Duodenal mucosa (tissue), 2 donors: ENCODE results near the gene SEC22A.

ENCODE experiments used
- H3K27ac ChIP-seq: one replicate; pipeline ENCODE4 v1.7.0; 2013; ENCODE audit warnings: low read depth, low read length
- H3K27me3 ChIP-seq, 2 donors: one replicate each; pipeline ENCODE4 v1.7.0; 2013; ENCODE audit warnings: low read length in 2 of 2, control low read depth in 1 of 2; ENCODE audit not compliant: insufficient read depth in 2 of 2, control insufficient read depth in 1 of 2
- H3K36me3 ChIP-seq, 2 donors: one replicate each; pipeline ENCODE4 v1.7.0; 2013; ENCODE audit warnings: low read length in 2 of 2, control low read depth in 1 of 2; ENCODE audit not compliant: insufficient read depth in 2 of 2, control insufficient read depth in 1 of 2
- H3K4me1 ChIP-seq, 2 donors: one replicate each; pipeline ENCODE4 v1.7.0; 2013; ENCODE audit warnings: low read length in 2 of 2, control low read depth in 1 of 2; ENCODE audit not compliant: insufficient read depth in 2 of 2, control insufficient read depth in 1 of 2
- H3K4me3 ChIP-seq, 2 donors: one replicate each; pipeline ENCODE4 v1.7.0; 2013; ENCODE audit warnings: low read length in 2 of 2, low read depth in 1 of 2
- H3K9ac ChIP-seq, 2 donors: one replicate each; pipeline ENCODE4 v1.7.0; 2013; ENCODE audit warnings: low read length in 2 of 2, low read depth in 1 of 2
- H3K9me3 ChIP-seq, 2 donors: one replicate each; pipeline ENCODE4 v1.7.0; 2013; ENCODE audit warnings: low read length in 2 of 2, control low read depth in 1 of 2; ENCODE audit not compliant: control insufficient read depth in 1 of 2

SEC22A gene

GRCh38 chr3:123276346-123277006 is 74.7 kb downstream of the SEC22A start:
- Histone ChIP-seq H3K4me3 (no peak overlapping the region), H3K27ac (no peak overlapping the region), H3K9ac (no peak overlapping the region), H3K4me1 (no peaks in the 10 kb centered on the region), H3K27me3 (no peaks in the 10 kb centered on the region), H3K36me3 (peaks cover 0 to 5% of the 10 kb centered on the region in 2 donors), H3K9me3 (no peaks in the 10 kb centered on the region)

- Histone ChIP-seq H3K4me3 (no peak overlapping the region), H3K4me1 (no peaks in the 10 kb centered on the region), H3K9ac (no peak overlapping the region), H3K36me3 (no peaks in the 10 kb centered on the region), H3K27me3 (no peaks in the 10 kb centered on the region), H3K9me3 (no peaks in the 10 kb centered on the region), H3K27ac (no peak overlapping the region)
Observed at GRCh38 chr3:123277106-123277505, 75.4 kb downstream of the SEC22A start.

GRCh38 chr3:123278446-123278845 is 76.7 kb downstream of the SEC22A start:
- Histone ChIP-seq H3K9me3 (no peaks in the 10 kb centered on the region), H3K27me3 (no peaks in the 10 kb centered on the region), H3K36me3 (no peaks in the 10 kb centered on the region), H3K4me1 (no peaks in the 10 kb centered on the region), H3K4me3 (no peak overlapping the region), H3K9ac (no peak overlapping the region), H3K27ac (no peak overlapping the region)

- Histone ChIP-seq H3K27me3 (no peaks in the 10 kb centered on the region), H3K4me3 (no peak overlapping the region), H3K27ac (no peak overlapping the region)
Observed at GRCh38 chr3:123279121-123279520, 77.4 kb downstream of the SEC22A start.

GRCh38 chr3:123281406-123281805 is 79.7 kb downstream of the SEC22A start:
- Histone ChIP-seq H3K9ac (no peak overlapping the region), H3K27ac (no peak overlapping the region), H3K4me1 (no peaks in the 10 kb centered on the region), H3K9me3 (no peaks in the 10 kb centered on the region), H3K27me3 (no peaks in the 10 kb centered on the region), H3K4me3 (no peak overlapping the region), H3K36me3 (no peaks in the 10 kb centered on the region)

More at GRCh38 chr3:123279121-123279520, 77.4 kb downstream of the SEC22A start:
- no peaks in the 10 kb centered on the region for H3K4me1 ChIP-seq
- H3K9me3 ChIP-seq: no peaks in the 10 kb centered on the region
- no peak overlapping the region for H3K9ac ChIP-seq
- H3K36me3 ChIP-seq: no peaks in the 10 kb centered on the region

- Histone ChIP-seq H3K27ac (no peak overlapping the region), H3K9ac (no peak overlapping the region), H3K9me3 (no peaks in the 10 kb centered on the region), H3K36me3 (no peaks in the 10 kb centered on the region), H3K27me3 (no peaks in the 10 kb centered on the region), H3K4me1 (no peaks in the 10 kb centered on the region), H3K4me3 (no peak overlapping the region)
Observed at GRCh38 chr3:123281929-123282328, 80.2 kb downstream of the SEC22A start.

- Histone ChIP-seq H3K27me3 (no peaks in the 10 kb centered on the region), H3K9ac (no peak overlapping the region), H3K9me3 (no peaks in the 10 kb centered on the region), H3K27ac (no peak overlapping the region), H3K4me1 (no peaks in the 10 kb centered on the region), H3K4me3 (no peak overlapping the region), H3K36me3 (no peaks in the 10 kb centered on the region)
Observed at GRCh38 chr3:123282461-123282860, 80.7 kb downstream of the SEC22A start.

- Histone ChIP-seq H3K4me1 (no peaks in the 10 kb centered on the region), H3K27ac (no peak overlapping the region), H3K36me3 (no peaks in the 10 kb centered on the region), H3K4me3 (no peak overlapping the region), H3K27me3 (no peaks in the 10 kb centered on the region), H3K9me3 (no peaks in the 10 kb centered on the region), H3K9ac (no peak overlapping the region)
Observed at GRCh38 chr3:123283074-123283473, 81.3 kb downstream of the SEC22A start.

GRCh38 chr3:123283657-123284398 is 82.1 kb downstream of the SEC22A start:
- no peaks in the 10 kb centered on the region for H3K36me3 ChIP-seq
- H3K9ac ChIP-seq: no peak overlapping the region
- H3K27ac ChIP-seq: no peak overlapping the region
- no peaks in the 10 kb centered on the region for H3K27me3 ChIP-seq
- H3K9me3 ChIP-seq: no peaks in the 10 kb centered on the region
- H3K4me3 ChIP-seq: no peak overlapping the region
- no peaks in the 10 kb centered on the region for H3K4me1 ChIP-seq

- no peak overlapping the region for H3K27ac ChIP-seq
- no peak overlapping the region for H3K9ac ChIP-seq
- H3K9me3 ChIP-seq: no peaks in the 10 kb centered on the region
- H3K36me3 ChIP-seq: no peaks in the 10 kb centered on the region
- H3K4me1 ChIP-seq: no peaks in the 10 kb centered on the region
- H3K27me3 ChIP-seq: no peaks in the 10 kb centered on the region
- no peak overlapping the region for H3K4me3 ChIP-seq
Observed at GRCh38 chr3:123284399-123285010, 82.8 kb downstream of the SEC22A start.
